Measurements from ENCODE around the gene MARVELD2. TPM values are rescaled to one million over a fixed set of nuclear protein-coding genes. Genes with fewer than 3 reads are reported as not detected.
A peak's percentile ranks its signal among the peaks of the same experiment; 100 is the strongest.

Gene MARVELD2, protein sequence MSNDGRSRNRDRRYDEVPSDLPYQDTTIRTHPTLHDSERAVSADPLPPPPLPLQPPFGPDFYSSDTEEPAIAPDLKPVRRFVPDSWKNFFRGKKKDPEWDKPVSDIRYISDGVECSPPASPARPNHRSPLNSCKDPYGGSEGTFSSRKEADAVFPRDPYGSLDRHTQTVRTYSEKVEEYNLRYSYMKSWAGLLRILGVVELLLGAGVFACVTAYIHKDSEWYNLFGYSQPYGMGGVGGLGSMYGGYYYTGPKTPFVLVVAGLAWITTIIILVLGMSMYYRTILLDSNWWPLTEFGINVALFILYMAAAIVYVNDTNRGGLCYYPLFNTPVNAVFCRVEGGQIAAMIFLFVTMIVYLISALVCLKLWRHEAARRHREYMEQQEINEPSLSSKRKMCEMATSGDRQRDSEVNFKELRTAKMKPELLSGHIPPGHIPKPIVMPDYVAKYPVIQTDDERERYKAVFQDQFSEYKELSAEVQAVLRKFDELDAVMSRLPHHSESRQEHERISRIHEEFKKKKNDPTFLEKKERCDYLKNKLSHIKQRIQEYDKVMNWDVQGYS
- total RNA-seq (2011; cell fraction: chromatin; rRNA removed; ENCODE audit: low replicate concordance): 0.72 and 0.79 TPM in 2 replicates
- total RNA-seq (2011; cell fraction: nucleolus; rRNA removed): 0.33 and 0.92 TPM in 2 replicates
- 0.69 and 0.95 TPM in 2 replicates for total RNA-seq (2011; cell fraction: nucleoplasm; rRNA removed)
- total RNA-seq (2014; rRNA removed): 0.08 TPM in 1 of 2 replicates, not detected in the other
- 0.04 and 0.13 TPM in 2 replicates for total RNA-seq (2014; rRNA removed; fragmentation: Illumina TruSeq; extraction: Trizol)
- total RNA-seq (2015; rRNA removed; fragmentation: Illumina TruSeq; extraction: Trizol): 0.29 and 0.30 TPM in 2 replicates
- 0.09 and 0.13 TPM in 2 replicates for total RNA-seq (2021)
- polyA plus RNA-seq (2011; rRNA removed): 0.05 and 0.21 TPM in 2 replicates
- polyA plus RNA-seq (2011; cell fraction: cytosol; rRNA removed): 0.07 TPM in 1 of 2 replicates, not detected in the other
- 0.20 and 0.34 TPM in 2 replicates for polyA plus RNA-seq (2011; cell fraction: nucleus; rRNA removed)
- polyA plus RNA-seq (2012): 0.03 and 0.08 TPM in 2 replicates
- polyA plus RNA-seq (2014; fragmentation: Illumina TruSeq; extraction: Trizol): 0.03 TPM in 2 replicates
- under 1 TPM in 1 of 2 experiments, not detected in 1; 0.03 TPM for polyA plus RNA-seq (2014; fragmentation: Nextera tagmentation; extraction: Ambion mirVana)
- polyA plus RNA-seq (2014; rRNA removed): 0.07 TPM in 1 of 2 replicates, not detected in the other
- 0.25 and 0.54 TPM in 2 replicates for polyA minus RNA-seq (2011; rRNA and poly(A)+ RNA removed)
- polyA minus RNA-seq (2011; cell fraction: cytosol; rRNA and poly(A)+ RNA removed): not detected in 2 replicates
- 0.40 and 0.56 TPM in 2 replicates for polyA minus RNA-seq (2011; cell fraction: nucleus; rRNA and poly(A)+ RNA removed)
- percentile 41 among the genes with signal in this experiment for Bru-seq, nascent RNA
- percentile 47 among the genes with signal in this experiment for BruChase-seq, experiment 1, labeled RNA remaining after a 2-hour chase
- percentile 43 among the genes with signal in this experiment for BruChase-seq, experiment 2, labeled RNA remaining after a 6-hour chase
- long read RNA-seq, experiment 1, partial matches to known transcripts: 0 of 1 reads
- long read RNA-seq, experiment 1, other reads (novel, unspliced or antisense): 1 of 1 reads
- long read RNA-seq, experiment 2: 0 reads
- long read RNA-seq, experiment 3: 0 reads

- no peak within 1 kb of the TSS for H3K4me2 ChIP-seq (ENCODE audit: insufficient read depth, low read length)
- POLR2A ChIA-PET: no interaction called here
- BruUV-seq (replicated peaks): no TSS peak
- FAIRE-seq: no peak
- no peaks in the 10 kb centered on the region for H3K9me3 ChIP-seq (replicated peaks; ENCODE audit: control insufficient read depth, insufficient read depth, low read depth, low read length)
- no peaks in the 10 kb centered on the region for H3K79me2 ChIP-seq (ENCODE audit: control insufficient read depth, insufficient read depth, low read length)
- peak; percentile 35 for TF ChIP-seq POLR2G (IDR thresholded peaks at IDR 0.05; ENCODE audit: low read depth, low read length)
- no peak for TF ChIP-seq ZNF408 (CRISPR knock-in tag; IDR thresholded peaks at IDR 0.05; ENCODE audit: low read depth)
- no peak within 1 kb of the TSS for H3K9ac ChIP-seq (ENCODE audit: insufficient read depth in 1 of 2, low read depth in 2 of 2, low read length in 2 of 2)
- CTCF ChIA-PET (ENCODE audit: low intra/inter-chr PET ratio): no interaction called here
- no peak within 1 kb of the TSS for H3K4me3 ChIP-seq
- no peak within 1 kb of the TSS for H3K27ac ChIP-seq (ENCODE audit: extremely low read depth, low read depth, low read length)
- intact Hi-C loops (cut with micrococcal nuclease): no loop called here
- no peak for ATAC-seq
- H3K36me3 ChIP-seq (ENCODE audit: control insufficient read depth, insufficient read depth, low read length): peaks cover 41% of the 10 kb centered on the region
- in situ Hi-C loops (cut with MboI): no loop called here
- no peak within 1 kb of the TSS for H2AFZ ChIP-seq (ENCODE audit: low read depth, low read length)
- no peaks in the 10 kb centered on the region for H3K27me3 ChIP-seq (ENCODE audit: control insufficient read depth in 2 of 2, insufficient read depth in 2 of 2, low read length in 2 of 2)
- H4K20me1 ChIP-seq (replicated peaks; ENCODE audit: control insufficient read depth, insufficient read depth, low read length): no peaks in the 10 kb centered on the region
- H3K4me1 ChIP-seq (replicated peaks in 1 of 2; ENCODE audit: control insufficient read depth in 2 of 2, insufficient read depth in 2 of 2, low read length in 2 of 2): no peaks in the 10 kb centered on the region
- no peaks in the 10 kb centered on the region for H3K9me1 ChIP-seq (ENCODE audit: control insufficient read depth, insufficient read depth, low read length)
- WGBS (ENCODE audit: insufficient coverage, low coverage, missing lambda C conversion rate): 95% methylated on average over 16 of the region's 78 CpGs
- no peak for DNase-seq (ENCODE audit: extremely low read depth in 1 of 4, low spot score in 3 of 4)
Observed at GRCh38 chr5:69414885-69415583, at the start of gene MARVELD2. TSS of gene MARVELD2 (plus strand) at chr5:69415116. CDS start at chr5:69419386, 4,270 bp downstream.

All from K562 (cell line).